ENCODE data around the gene EFHC1. TPM values are rescaled to one million over a fixed set of nuclear protein-coding genes. Genes with fewer than 3 reads are reported as not detected.

EFHC1 gene
- total and polyA plus RNA-seq, 3 donors from 2014 or later, result 41.8 to 133 (median 62.9) TPM

DNA sequence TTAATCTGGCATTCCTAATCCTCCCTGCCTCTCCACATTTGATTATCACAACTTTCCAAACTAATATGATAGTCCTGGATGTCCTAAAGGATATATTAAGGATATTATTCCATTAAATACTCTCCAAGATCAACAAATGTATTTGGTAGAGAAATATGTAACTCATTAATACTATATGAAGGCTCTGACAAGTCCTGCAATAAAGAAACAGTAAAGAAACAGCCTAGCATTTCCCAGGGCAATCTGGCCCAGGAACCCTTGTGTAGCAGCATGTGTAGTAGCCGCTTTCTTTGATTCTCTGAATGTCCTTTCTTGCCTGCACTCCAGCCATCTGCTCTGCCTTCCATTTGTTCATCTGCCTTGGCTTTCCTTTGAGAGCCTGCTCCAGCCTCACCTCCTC is 133.0 kb downstream of the EFHC1 start:
- H3K9me3 ChIP-seq, result no peaks in the 10 kb centered on the region
- intact Hi-C loops (cut with DNase I; ENCODE audit: low total_unique reads), result no loop called here
- H3K4me1 ChIP-seq, result peaks cover 35% of the 10 kb centered on the region
- no peak overlapping the region for H3K4me3 ChIP-seq
- TF ChIP-seq, protein P1, sequence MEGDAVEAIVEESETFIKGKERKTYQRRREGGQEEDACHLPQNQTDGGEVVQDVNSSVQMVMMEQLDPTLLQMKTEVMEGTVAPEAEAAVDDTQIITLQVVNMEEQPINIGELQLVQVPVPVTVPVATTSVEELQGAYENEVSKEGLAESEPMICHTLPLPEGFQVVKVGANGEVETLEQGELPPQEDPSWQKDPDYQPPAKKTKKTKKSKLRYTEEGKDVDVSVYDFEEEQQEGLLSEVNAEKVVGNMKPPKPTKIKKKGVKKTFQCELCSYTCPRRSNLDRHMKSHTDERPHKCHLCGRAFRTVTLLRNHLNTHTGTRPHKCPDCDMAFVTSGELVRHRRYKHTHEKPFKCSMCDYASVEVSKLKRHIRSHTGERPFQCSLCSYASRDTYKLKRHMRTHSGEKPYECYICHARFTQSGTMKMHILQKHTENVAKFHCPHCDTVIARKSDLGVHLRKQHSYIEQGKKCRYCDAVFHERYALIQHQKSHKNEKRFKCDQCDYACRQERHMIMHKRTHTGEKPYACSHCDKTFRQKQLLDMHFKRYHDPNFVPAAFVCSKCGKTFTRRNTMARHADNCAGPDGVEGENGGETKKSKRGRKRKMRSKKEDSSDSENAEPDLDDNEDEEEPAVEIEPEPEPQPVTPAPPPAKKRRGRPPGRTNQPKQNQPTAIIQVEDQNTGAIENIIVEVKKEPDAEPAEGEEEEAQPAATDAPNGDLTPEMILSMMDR (IDR thresholded peaks at IDR 0.05), result no peak
- no peak for TF ChIP-seq POLR2A (IDR thresholded peaks at IDR 0.05)
- H3K36me3 ChIP-seq (ENCODE audit: low read depth, missing control alignments), result no peaks in the 10 kb centered on the region
- 91 to 100% methylated on average over 1 of the region's 1 CpG for WGBS, 2 donors
- H3K27ac ChIP-seq, result no peak overlapping the region
- no peak for DNase-seq
- no peaks in the 10 kb centered on the region for H3K27me3 ChIP-seq

DNA sequence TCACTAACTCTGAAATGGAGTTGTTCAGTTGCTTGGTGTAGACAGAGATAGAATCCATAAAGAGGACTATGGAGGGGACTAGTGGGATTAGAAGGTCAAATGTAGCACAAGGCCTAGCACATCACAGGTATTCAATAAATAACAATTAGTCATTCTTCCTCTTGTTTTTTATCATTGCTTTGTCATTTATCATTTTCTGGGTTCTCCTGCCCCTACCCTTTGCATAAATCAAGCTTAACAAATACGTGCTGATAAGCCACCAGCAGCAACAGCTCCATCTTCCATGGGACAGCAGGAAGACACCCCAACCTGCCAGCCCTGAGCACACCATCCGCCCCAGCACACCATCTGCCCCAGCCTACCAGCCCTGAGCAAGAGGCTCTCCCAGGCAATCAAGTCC is 133.6 kb downstream of the EFHC1 start:
- WGBS, 2 donors, result 82 to 88% methylated on average over 2 of the region's 2 CpGs
- Histone ChIP-seq H3K27ac (no peak overlapping the region), H3K4me1 (peaks cover 34% of the 10 kb centered on the region), H3K9me3 (no peaks in the 10 kb centered on the region), H3K36me3 (ENCODE audit: low read depth, missing control alignments) (no peaks in the 10 kb centered on the region), H3K4me3 (no peak overlapping the region), H3K27me3 (no peaks in the 10 kb centered on the region)
- no peak for TF ChIP-seq POLR2A (IDR thresholded peaks at IDR 0.05)
- TF ChIP-seq, protein P1 (IDR thresholded peaks at IDR 0.05), result no peak
- intact Hi-C loops (cut with DNase I; ENCODE audit: low total_unique reads), result no loop called here
- no peak for DNase-seq

DNA sequence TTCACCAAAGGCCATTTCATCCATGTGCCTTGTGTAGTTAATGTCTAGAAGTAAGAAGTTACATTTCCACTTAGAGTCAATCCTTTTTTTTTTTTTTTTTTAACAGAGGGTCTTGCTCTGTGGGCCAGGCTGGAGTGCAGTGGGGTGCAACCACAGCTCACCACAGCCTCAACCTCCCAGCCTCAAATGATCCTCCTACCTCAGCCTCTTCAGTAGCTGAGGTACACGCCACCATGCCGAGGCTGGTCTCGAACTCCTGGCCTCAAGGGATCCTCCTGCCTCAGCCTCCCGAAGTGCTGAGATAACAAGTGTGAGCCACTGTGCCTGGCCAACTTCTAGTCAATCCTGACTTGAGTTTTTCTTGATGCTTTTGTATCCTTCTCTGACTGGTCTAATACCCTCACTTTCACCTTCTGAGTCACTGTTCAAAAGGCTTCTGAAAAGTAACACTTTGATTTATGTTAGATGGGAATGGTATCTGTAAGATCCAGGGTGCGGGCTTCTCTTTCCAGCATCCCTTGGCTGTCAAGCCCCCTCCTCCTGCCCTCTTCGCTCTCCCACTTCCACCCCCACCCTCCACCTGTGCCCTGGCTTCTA is 134.6 kb downstream of the EFHC1 start:
- intact Hi-C loops (cut with DNase I; ENCODE audit: low total_unique reads), result no loop called here
- peaks cover 31% of the 10 kb centered on the region for H3K4me1 ChIP-seq
- WGBS, 2 donors, result 89 to 97% methylated on average over 6 of the region's 6 CpGs

DNA sequence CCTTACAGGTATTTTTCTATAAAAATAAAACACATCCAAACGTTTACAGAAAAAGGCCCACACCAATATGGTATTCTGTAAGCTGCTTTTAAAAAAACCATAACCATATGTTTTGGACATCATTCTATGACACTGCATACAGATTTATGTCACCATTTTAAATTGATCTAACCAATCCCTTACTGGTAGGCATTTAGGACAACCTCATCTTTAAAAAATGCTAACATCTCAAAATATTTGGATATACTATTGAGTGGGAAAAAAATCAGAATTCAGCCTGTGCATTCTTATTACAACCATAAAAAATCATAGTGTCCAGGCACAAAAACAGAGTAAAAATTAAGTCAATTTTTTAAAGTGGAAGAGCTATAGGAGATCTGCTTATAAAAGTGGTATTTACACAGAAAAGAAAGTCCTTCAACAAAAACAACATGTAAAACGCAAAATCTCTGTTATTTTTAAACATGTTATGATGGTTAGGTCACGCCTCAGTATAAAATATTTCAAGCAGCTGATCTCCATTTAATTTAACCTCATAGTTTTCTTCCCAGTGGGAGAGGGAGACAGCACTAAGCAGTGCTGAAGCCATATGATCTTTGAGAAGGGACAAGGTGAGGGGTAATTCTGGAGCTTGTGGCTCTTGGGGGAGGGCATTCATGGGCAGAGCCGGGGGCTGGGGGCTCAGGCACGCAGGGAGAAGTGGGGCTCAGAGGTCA is 135.5 kb downstream of the EFHC1 start:
- Histone ChIP-seq H3K9me3 (no peaks in the 10 kb centered on the region), H3K27ac (no peak overlapping the region), H3K27me3 (no peaks in the 10 kb centered on the region), H3K4me3 (no peak overlapping the region), H3K4me1 (peaks cover 31% of the 10 kb centered on the region), H3K36me3 (ENCODE audit: low read depth, missing control alignments) (no peaks in the 10 kb centered on the region)
- TF ChIP-seq, protein P1 (IDR thresholded peaks at IDR 0.05), result no peak
- TF ChIP-seq POLR2A (IDR thresholded peaks at IDR 0.05), result no peak
- intact Hi-C loops (cut with DNase I; ENCODE audit: low total_unique reads), result no loop called here
- no peak for DNase-seq
- 61 to 66% methylated on average over 5 of the region's 5 CpGs for WGBS, 2 donors

More for the DNA sequence above, 134.6 kb downstream of the EFHC1 start:
- no peaks in the 10 kb centered on the region for H3K36me3 ChIP-seq (ENCODE audit: low read depth, missing control alignments)
- no peaks in the 10 kb centered on the region for H3K9me3 ChIP-seq
- H3K4me3 ChIP-seq, result no peak overlapping the region
- TF ChIP-seq, protein P1 (IDR thresholded peaks at IDR 0.05), result no peak
- no peak for TF ChIP-seq POLR2A (IDR thresholded peaks at IDR 0.05)
- no peak for DNase-seq
- no peaks in the 10 kb centered on the region for H3K27me3 ChIP-seq
- H3K27ac ChIP-seq, result no peak overlapping the region
